PC-3 (cell line): ENCODE measurements around the gene TAPT1.

Experiments
- EZH2phosphoT487 ChIP-seq: fragments of 300-600 bp; sonication (generic); IDR thresholded peaks from 2 replicates; pipeline ENCODE4 v1.6.1; 2018; ENCODE audit warnings: mild to moderate bottlenecking, antibody characterized with exemption, low read length, borderline replicate concordance
- TF ChIP-seq, protein P1 (sequence below): fragments of 300-600 bp; sonication (generic); conservative IDR thresholded peaks from 2 replicates; pipeline ENCODE4 v1.5.1; 2017; ENCODE audit warnings: antibody characterized with exemption, low read depth, mild to moderate bottlenecking, low read length

DNA sequence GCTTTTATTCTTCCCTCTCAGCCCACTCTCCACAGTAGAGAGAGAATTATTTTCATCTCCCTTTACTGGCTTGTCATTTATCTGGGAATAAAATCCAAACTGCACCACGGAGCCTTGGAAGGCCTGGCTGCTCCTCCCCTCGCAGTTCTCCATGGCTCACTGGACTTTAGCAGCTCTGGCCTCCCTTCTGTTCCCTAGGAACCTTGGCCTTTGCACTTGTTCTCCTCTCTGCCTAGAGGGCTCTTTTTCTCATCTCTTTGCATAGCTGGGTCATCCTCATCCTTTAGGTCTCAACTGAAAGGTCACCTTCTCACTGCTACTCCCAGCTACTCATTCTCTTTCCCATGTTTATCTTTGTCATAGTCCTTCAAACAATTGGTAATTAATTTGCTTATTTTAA lies 31.3 kb upstream of the TAPT1 start:
- TF ChIP-seq, protein P1, sequence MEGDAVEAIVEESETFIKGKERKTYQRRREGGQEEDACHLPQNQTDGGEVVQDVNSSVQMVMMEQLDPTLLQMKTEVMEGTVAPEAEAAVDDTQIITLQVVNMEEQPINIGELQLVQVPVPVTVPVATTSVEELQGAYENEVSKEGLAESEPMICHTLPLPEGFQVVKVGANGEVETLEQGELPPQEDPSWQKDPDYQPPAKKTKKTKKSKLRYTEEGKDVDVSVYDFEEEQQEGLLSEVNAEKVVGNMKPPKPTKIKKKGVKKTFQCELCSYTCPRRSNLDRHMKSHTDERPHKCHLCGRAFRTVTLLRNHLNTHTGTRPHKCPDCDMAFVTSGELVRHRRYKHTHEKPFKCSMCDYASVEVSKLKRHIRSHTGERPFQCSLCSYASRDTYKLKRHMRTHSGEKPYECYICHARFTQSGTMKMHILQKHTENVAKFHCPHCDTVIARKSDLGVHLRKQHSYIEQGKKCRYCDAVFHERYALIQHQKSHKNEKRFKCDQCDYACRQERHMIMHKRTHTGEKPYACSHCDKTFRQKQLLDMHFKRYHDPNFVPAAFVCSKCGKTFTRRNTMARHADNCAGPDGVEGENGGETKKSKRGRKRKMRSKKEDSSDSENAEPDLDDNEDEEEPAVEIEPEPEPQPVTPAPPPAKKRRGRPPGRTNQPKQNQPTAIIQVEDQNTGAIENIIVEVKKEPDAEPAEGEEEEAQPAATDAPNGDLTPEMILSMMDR = no peak
- TF ChIP-seq EZH2phosphoT487 = no peak
